Measurements from ENCODE around the gene ALOX5. TPM values are rescaled to one million over a fixed set of nuclear protein-coding genes. Genes with fewer than 3 reads are reported as not detected.

Gene ALOX5
- total RNA-seq, 1 donor from 2014 or later, result 181 TPM

DNA sequence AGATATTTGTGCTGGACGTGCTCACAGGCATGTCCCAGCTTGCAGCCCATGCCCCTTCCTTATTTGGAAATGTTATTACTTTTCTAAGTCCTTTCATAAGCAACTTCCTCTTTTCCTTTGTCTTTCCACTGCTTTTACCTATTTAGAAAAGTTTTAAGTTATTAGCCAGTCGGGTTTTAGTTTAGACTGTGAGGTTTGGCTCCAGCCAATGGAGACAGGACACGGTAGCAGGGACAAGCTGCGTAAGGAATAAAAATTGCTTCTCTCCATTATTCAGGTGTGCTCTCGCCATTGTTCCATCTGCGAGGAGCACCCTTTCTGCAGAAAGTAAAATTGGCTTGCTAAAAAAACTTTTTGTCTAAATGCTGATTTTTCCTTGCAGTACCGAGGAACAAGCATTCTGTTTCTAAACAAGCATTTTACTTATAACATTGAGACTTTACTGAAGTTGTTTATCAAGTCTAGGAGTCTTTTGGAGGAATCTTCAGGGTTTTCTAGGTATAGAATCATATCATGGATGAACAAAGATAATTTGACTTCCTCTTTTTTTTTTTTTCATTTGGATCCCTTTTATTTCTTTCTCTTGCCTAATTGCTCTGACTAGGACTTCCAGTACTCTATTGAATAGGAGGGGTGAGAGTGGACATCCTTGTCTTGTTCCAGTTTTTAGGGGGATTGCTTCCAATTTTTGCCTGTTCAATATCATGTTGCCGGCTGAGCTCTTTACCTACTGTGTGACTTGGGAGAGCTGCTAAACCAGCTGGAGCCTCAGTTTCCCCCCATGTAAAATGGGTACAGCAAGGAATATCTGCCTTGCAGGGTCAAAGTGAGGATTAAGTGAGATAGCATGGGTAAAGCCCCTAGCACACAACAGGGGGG, 63.8 kb downstream of the ALOX5 start:
- ChIA-PET POLR2A (no interaction called here), CTCF (no interaction called here)
- H3K27me3 Mint-ChIP-seq, result no peaks in the 10 kb centered on the region
- ATAC-seq (ENCODE audit: low read depth) (no peak), DNase-seq (no peak)
- H3K27ac Mint-ChIP-seq, result peak overlapping the region; percentile 73
- intact Hi-C loops (cut with micrococcal nuclease), result loop anchor here (2.0 kb wide), 1 partner anchor 17 kb away; no protein-coding TSS in a partner anchor
- peaks cover 81% of the 10 kb centered on the region for H3K36me3 Mint-ChIP-seq (ENCODE audit: low read depth)
- peaks cover 27% of the 10 kb centered on the region for H3K4me1 Mint-ChIP-seq
- H3K9me3 Mint-ChIP-seq, result peaks cover 7% of the 10 kb centered on the region
- no peak overlapping the region for H3K4me3 Mint-ChIP-seq
- TF ChIP-seq, protein P1, sequence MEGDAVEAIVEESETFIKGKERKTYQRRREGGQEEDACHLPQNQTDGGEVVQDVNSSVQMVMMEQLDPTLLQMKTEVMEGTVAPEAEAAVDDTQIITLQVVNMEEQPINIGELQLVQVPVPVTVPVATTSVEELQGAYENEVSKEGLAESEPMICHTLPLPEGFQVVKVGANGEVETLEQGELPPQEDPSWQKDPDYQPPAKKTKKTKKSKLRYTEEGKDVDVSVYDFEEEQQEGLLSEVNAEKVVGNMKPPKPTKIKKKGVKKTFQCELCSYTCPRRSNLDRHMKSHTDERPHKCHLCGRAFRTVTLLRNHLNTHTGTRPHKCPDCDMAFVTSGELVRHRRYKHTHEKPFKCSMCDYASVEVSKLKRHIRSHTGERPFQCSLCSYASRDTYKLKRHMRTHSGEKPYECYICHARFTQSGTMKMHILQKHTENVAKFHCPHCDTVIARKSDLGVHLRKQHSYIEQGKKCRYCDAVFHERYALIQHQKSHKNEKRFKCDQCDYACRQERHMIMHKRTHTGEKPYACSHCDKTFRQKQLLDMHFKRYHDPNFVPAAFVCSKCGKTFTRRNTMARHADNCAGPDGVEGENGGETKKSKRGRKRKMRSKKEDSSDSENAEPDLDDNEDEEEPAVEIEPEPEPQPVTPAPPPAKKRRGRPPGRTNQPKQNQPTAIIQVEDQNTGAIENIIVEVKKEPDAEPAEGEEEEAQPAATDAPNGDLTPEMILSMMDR (IDR thresholded peaks at IDR 0.05), result no peak

DNA sequence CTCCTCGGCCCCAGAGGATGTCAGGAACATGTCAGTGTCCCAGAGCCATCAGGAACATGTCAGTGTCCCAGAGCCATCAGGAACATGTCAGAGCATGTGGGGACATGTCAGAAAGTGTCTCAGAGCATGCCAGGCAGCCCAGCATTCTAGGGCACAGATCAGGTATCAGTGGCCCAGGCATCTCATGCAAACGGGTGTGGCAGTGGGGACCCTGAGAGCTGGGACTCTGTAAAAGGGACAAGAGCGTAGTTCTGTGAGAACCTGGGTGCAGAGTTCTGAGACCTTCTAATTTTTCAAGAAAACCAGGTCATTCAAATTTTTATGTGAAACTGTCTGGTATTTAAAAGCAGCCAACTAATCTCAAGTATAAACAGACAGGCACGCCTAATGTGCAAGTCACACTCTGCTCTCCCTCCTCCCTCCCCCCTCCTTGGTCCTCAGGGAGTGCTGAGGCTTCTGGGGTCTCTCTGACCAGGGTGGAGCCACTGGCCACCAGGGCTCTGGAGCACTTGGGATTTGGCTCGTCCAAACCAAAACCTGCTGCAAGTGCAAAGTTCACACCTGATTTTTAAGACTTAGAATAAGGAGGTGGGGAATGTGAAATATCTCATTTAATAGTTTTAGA, 64.6 kb downstream of the ALOX5 start:
- ATAC-seq (ENCODE audit: low read depth) (no peak), DNase-seq (no peak)
- Mint-ChIP-seq H3K9me3 (peaks cover 7% of the 10 kb centered on the region), H3K27me3 (no peaks in the 10 kb centered on the region), H3K4me1 (peaks cover 27% of the 10 kb centered on the region), H3K4me3 (no peak overlapping the region), H3K27ac (peak overlapping the region; percentile 73), H3K36me3 (ENCODE audit: low read depth) (peaks cover 76% of the 10 kb centered on the region)
- TF ChIP-seq, protein P1 (IDR thresholded peaks at IDR 0.05), result no peak
- ChIA-PET CTCF (no interaction called here), POLR2A (no interaction called here)
- intact Hi-C loops (cut with micrococcal nuclease), result no loop called here

DNA sequence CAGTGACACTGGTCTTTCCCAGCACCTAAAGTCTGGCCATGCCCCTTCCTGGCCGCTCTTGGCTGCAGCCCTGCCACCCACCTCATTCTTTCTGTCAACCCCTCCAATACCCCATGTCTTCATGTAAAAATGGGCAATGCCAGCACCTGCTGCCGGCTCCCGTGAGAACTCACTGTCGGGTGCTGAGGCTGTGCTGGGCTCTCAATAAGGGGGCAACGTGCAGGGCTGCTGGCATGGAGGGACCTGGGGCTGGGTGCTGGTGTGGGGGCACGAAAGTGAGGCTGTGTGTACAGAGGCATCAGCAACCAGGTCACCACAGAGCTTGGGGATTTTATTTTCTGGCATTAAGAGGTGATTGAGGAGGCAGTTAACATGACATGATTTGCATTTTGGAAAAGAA, 65.3 kb downstream of the ALOX5 start:
- no peak for ATAC-seq (ENCODE audit: low read depth)
- H3K27me3 Mint-ChIP-seq, result no peaks in the 10 kb centered on the region
- TF ChIP-seq, protein P1 (IDR thresholded peaks at IDR 0.05), result no peak
- no peak for DNase-seq
- intact Hi-C loops (cut with micrococcal nuclease), result no loop called here
- peak overlapping the region; percentile 2 for H3K27ac Mint-ChIP-seq
- H3K9me3 Mint-ChIP-seq, result peaks cover 7% of the 10 kb centered on the region
- H3K4me3 Mint-ChIP-seq, result no peak overlapping the region
- ChIA-PET POLR2A (no interaction called here), CTCF (interaction anchor here (1.1 kb wide), 1 partner anchor 25 kb away, joined by 3 read pairs; no protein-coding TSS in a partner anchor)
- H3K36me3 Mint-ChIP-seq (ENCODE audit: low read depth), result peaks cover 69% of the 10 kb centered on the region
- peaks cover 24% of the 10 kb centered on the region for H3K4me1 Mint-ChIP-seq

DNA sequence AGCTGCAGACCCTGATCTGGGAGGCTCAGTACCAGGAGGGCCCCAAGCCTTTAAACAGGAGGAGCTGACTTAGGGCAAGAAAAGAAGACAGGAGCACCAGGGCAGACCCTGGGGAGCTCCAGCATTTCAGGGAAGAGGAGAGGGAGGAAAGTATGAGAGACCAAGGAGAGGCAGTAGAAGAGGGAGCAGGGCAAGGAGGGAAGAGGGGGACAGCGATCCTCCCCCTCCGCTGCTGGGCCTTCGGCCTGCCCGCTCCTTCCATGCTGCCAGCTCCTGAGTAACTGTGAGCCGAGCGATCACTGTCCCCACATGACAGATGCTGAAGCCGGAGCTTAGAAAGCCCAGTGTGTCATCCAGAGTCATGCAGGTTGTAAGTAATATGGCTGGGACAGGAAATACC, 65.9 kb downstream of the ALOX5 start:
- Mint-ChIP-seq H3K4me3 (no peak overlapping the region), H3K9me3 (peaks cover 7% of the 10 kb centered on the region), H3K27ac (peak overlapping the region; percentile 2), H3K27me3 (no peaks in the 10 kb centered on the region), H3K4me1 (peaks cover 24% of the 10 kb centered on the region), H3K36me3 (ENCODE audit: low read depth) (peaks cover 69% of the 10 kb centered on the region)
- POLR2A ChIA-PET, result no interaction called here
- intact Hi-C loops (cut with micrococcal nuclease), result no loop called here
- CTCF ChIA-PET, result interaction anchor here (1.1 kb wide), 1 partner anchor 25 kb away, joined by 3 read pairs; no protein-coding TSS in a partner anchor
- DNase-seq (no peak), ATAC-seq (ENCODE audit: low read depth) (no peak)
- TF ChIP-seq, protein P1 (IDR thresholded peaks at IDR 0.05), result no peak

DNA sequence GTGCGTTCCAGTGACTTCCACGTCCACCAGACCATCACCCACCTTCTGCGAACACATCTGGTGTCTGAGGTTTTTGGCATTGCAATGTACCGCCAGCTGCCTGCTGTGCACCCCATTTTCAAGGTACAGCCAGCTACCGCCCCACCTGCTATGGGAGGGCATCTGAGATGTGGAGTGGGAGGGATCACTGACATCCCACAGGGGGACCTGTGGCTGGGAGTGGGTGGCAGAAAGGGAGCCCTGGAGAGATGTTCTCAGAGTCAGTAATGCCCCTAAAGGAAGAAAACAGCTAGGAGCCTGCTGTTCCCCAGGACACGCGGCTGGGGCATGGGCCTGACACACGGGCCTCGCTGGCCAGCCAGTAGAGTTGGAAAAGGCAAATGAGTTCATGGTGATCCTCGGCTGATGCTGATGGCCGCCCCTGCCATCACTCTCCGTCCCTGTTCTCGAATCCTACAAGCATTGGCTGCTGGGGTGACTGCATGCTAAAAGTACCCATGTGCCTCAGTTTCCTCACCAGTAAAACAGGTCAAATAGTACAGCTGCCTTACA, 66.6 kb downstream of the ALOX5 start:
- Mint-ChIP-seq H3K9me3 (peaks cover 6% of the 10 kb centered on the region), H3K27me3 (no peaks in the 10 kb centered on the region), H3K4me3 (no peak overlapping the region), H3K4me1 (peaks cover 24% of the 10 kb centered on the region), H3K36me3 (ENCODE audit: low read depth) (peaks cover 69% of the 10 kb centered on the region), H3K27ac (peak overlapping the region; percentile 32)
- ATAC-seq (ENCODE audit: low read depth) (no peak), DNase-seq (no peak)
- POLR2A ChIA-PET, result interaction anchor here (0.9 kb wide), 1 partner anchor 190 kb away, joined by 3 read pairs; no protein-coding TSS in a partner anchor
- CTCF ChIA-PET, result no interaction called here
- intact Hi-C loops (cut with micrococcal nuclease), result no loop called here
- TF ChIP-seq, protein P1 (IDR thresholded peaks at IDR 0.05), result no peak

Data from activated B cell treated with CpG ODN at 0.5 μM for 24 hours (primary cell).